Thyroid gland (tissue), 4 donors: ENCODE data around the gene EXOC3L4.

Experiments used
- POLR2A ChIP-seq, 2 donors: fragments of 450-650 bp; IDR thresholded peaks; one replicate each; pipeline ENCODE4 v1.6.1; 2017; ENCODE audit warnings: antibody characterized with exemption in 2 of 2, mild to moderate bottlenecking in 2 of 2, moderate library complexity in 1 of 2
- TF ChIP-seq, protein P1 (sequence below), 6 experiments: fragments of 200-600 bp in 3 of 6; fragments of 450-650 bp in 3 of 6; sonication (generic) in 3 of 6; IDR thresholded peaks; one replicate each; pipeline ENCODE4 v1.5.1; 2016 to 2019; ENCODE audit warnings: antibody characterized with exemption in 6 of 6, mild to moderate bottlenecking in 2 of 6, inconsistent platforms in 1 of 6, moderate library complexity in 1 of 6

DNA sequence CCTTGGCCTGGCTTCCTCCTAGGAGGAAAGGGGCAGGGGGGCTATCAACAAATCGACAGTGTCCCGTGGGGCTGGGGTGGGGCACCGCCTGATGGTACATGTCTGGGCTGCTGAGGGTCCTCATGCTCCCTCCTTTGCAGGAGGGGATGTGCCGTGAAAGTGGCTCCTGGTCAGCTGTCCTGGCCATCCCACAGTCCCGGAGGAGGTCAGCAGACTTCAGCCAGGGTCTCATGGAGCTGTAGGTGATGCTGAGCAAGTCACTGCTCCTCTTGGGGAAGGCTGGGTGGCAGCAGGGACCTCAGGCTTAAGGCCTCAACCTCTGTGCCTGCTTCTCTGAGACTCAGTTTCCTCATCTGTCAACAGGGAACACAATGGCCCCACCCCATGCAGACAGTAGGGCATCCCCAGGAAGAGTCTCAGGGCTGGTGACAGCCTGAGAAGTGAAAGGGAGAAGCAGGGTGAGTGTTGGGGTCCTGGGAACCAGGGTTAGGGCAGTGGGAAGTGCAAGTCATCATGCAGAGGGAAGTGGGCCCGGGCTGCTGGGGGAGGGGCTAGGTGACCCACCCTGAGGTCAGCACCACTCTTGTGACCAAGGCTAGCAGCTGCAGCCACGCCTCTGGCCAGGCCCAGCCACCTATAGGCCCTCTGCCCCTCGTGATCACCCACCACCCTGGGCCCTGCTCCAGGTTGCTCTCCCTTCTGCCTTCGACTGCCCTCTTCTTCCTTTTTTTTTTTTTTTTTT, 24.3 kb downstream of the EXOC3L4 start:
- TF ChIP-seq, protein P1, sequence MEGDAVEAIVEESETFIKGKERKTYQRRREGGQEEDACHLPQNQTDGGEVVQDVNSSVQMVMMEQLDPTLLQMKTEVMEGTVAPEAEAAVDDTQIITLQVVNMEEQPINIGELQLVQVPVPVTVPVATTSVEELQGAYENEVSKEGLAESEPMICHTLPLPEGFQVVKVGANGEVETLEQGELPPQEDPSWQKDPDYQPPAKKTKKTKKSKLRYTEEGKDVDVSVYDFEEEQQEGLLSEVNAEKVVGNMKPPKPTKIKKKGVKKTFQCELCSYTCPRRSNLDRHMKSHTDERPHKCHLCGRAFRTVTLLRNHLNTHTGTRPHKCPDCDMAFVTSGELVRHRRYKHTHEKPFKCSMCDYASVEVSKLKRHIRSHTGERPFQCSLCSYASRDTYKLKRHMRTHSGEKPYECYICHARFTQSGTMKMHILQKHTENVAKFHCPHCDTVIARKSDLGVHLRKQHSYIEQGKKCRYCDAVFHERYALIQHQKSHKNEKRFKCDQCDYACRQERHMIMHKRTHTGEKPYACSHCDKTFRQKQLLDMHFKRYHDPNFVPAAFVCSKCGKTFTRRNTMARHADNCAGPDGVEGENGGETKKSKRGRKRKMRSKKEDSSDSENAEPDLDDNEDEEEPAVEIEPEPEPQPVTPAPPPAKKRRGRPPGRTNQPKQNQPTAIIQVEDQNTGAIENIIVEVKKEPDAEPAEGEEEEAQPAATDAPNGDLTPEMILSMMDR (IDR thresholded peaks at IDR 0.05), result no peak
- no peak for TF ChIP-seq POLR2A (IDR thresholded peaks at IDR 0.05)
